ENCODE data around the gene NDUFS2.

DNA sequence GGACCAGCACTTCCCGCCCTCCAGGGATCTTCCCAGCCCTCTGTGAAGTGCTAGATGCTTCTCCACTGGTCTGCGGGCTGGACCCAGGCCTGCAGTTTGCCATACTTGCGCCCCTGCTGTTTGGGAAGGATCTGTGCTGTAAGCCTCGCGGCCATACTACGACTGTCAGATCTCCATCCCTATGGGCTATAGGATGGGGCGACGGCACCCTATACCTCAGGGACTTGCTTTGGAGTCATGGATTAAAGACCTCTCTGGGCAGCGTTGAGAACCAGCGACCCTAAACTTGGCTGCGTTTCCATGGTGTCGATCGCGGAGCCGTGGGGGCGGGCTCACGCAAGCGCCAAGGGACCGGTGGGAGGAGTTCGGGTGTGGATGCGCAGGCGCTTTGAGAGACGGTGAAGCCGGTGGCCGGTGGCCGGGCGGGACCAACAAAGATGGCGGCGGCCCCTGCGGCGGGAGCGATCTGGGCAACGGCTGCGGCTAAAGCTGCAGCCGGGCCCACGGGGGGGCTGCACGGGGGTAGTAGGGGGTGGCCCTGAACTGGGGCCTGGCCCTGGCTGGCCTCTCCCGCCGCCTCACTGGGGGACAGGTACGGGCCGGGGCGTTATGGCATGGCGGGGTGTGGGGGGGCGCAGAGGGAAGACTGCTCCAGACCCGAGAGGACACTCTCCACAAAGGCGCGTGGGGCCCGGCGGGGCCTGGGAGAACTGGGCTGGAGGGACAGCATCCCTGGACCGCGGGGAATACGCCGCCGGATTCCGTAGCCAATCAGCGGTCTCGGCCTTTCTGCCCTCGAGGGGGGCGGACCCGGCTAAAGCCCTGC is 42.9 kb upstream of the NDUFS2 start, which contains the start of gene USP21:
- TF ChIP-seq EZH2 (IDR thresholded peaks at IDR 0.05; ENCODE audit: borderline replicate concordance, insufficient read depth, low read depth, low read length, poor library complexity, severe bottlenecking): no peak
- TF ChIP-seq CTCF (IDR thresholded peaks at IDR 0.05): no peak

All from B cell (primary cell).